HL-60/S4 treated with retinoic acid at 250 ng/mL for 4 days and 3 days (cell line): ENCODE measurements around the gene NUDT9.

Experiments used
- in situ Hi-C: fragments of 300-500 bp; cut with MboI; formaldehyde crosslinking; loops from 2 replicates; pipeline ENCODE4 v1.7.0; 2022; ENCODE audit warnings: low sequenced_read_pairs

Gene NUDT9

DNA sequence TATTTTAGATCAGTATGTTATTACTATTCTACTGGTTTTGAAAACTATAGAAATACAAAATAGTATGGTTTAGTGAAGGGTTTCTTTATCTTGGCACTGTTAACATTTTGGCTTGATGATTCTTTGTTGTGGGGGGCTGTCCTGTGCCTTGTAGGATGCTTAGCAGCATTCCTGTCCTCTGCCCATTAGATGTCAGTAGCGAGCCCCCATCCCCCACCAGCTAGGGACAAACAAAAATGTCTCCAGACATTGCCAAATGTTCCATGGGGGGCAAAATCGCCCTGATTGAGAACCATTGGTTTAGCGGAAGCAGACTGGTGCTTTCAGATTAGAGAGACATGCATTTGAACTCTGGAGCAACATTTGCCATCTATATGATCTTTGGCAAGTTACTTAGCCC is 83.5 kb downstream of the NUDT9 start:
- in situ Hi-C loops: no loop called here

DNA sequence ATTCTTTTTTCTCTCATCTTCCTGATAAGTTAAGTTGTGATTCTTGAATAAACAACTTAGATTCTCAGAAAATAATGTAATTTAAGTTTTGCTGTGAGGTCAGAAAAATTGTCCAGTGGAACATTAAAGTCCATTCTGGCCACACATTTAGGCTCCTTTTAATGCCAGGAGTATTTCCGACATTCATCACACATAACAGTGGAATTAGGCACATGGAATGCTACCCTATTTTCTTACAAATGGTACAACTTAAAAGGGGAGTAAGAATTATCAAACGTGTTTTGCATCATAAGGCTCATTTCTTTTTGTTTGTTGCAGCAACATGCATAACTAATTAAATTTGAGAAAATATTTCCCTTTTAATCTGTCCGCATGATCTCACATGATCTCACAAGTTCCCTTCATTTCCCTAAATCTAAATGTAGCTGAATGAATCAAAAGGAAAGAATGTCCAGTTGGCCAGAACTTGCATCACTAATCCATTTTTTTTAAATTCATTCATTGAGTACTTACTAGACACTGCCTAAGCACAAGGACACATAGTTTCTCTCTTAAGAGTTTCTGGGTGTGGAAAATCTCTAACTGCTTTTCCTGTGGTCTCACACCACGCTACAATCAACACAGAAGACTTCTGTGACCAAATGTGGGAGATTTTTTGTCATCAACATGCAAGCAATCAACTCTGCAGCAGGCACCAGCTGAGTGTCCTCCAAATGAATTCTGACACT is 84.8 kb downstream of the NUDT9 start:
- in situ Hi-C loops: no loop called here
